HEK293 (cell line): ENCODE data around the gene PTGFRN.
A peak's percentile ranks its signal among the peaks of the same experiment; 100 is the strongest.

Experiments used
- CTCF ChIA-PET: fragments of 350-600 bp; formaldehyde crosslinking; extraction: SDS; loops from one replicate; lab custom pipeline; 2021; ENCODE audit warnings: antibody characterized with exemption; lab: Yijun Ruan, JAX
- POLR2A ChIA-PET: fragments of 300-600 bp; formaldehyde crosslinking; extraction: SDS; loops from one replicate; lab custom pipeline; 2020; ENCODE audit warnings: antibody characterized with exemption, inconsistent platforms; lab: Yijun Ruan, JAX
- H3K27ac ChIP-seq: fragments of 200-500 bp; sonication (Bioruptor generic); 2 replicates; pipeline ENCODE4 v1.5.1; 2014; ENCODE audit warnings: low read depth, low read length, control low read depth, inconsistent platforms; ENCODE audit errors: extremely low read depth
- H3K36me3 ChIP-seq, 2 experiments: fragments of 200-500 bp in 1 of 2; sonication (Bioruptor generic) in 1 of 2; 1 replicate in 1 of 2; 2 replicates in 1 of 2; pipeline ENCODE4 v1.5.1; 2014 to 2017; ENCODE audit warnings: inconsistent platforms in 2 of 2, low read length in 2 of 2; ENCODE audit not compliant: control insufficient read depth in 2 of 2, insufficient read depth in 1 of 2
- H3K4me1 ChIP-seq: fragments of 200-500 bp; sonication (Bioruptor generic); 2 replicates; pipeline ENCODE4 v1.5.1; 2014; ENCODE audit warnings: mild to moderate bottlenecking, low read length, inconsistent platforms; ENCODE audit not compliant: control insufficient read depth, insufficient read depth
- H3K4me3 ChIP-seq: 2 replicates; pipeline ENCODE4 v1.5.1; 2011; ENCODE audit warnings: low read depth, mild to moderate bottlenecking, control low read depth, low read length, moderate library complexity
- H3K9me3 ChIP-seq: fragments of 200-500 bp; sonication (Bioruptor generic); 2 replicates; pipeline ENCODE4 v1.5.1; 2014; ENCODE audit warnings: low read depth, low read length, inconsistent platforms; ENCODE audit not compliant: control insufficient read depth, insufficient read depth
- FEZF1 ChIP-seq: fragments of 450-650 bp; formaldehyde crosslinking; IDR thresholded peaks from 2 replicates; pipeline ENCODE4 v1.5.1; 2016; ENCODE audit warnings: missing biosample characterization, missing genetic modification characterization
- GLIS1 ChIP-seq: fragments of 450-650 bp; formaldehyde crosslinking; IDR thresholded peaks from 2 replicates; pipeline ENCODE4 v1.5.1; 2016; ENCODE audit warnings: missing biosample characterization, missing genetic modification characterization
- KLF1 ChIP-seq: fragments of 450-650 bp; formaldehyde crosslinking; IDR thresholded peaks from 2 replicates; pipeline ENCODE4 v1.5.1; 2016; ENCODE audit warnings: missing biosample characterization, missing genetic modification characterization
- SCRT1 ChIP-seq: fragments of 450-650 bp; formaldehyde crosslinking; IDR thresholded peaks from 2 replicates; pipeline ENCODE4 v1.5.1; 2016; ENCODE audit warnings: missing biosample characterization, missing genetic modification characterization, borderline replicate concordance
- ZFP37 ChIP-seq: fragments of 450-650 bp; formaldehyde crosslinking; IDR thresholded peaks from 2 replicates; pipeline ENCODE4 v1.5.1; 2016; ENCODE audit warnings: missing biosample characterization, missing genetic modification characterization
- ZIC2 ChIP-seq: fragments of 450-650 bp; formaldehyde crosslinking; IDR thresholded peaks from 2 replicates; pipeline ENCODE4 v1.5.1; 2016; ENCODE audit warnings: missing biosample characterization, missing genetic modification characterization
- ZNF157 ChIP-seq: fragments of 450-650 bp; formaldehyde crosslinking; IDR thresholded peaks from 2 replicates; pipeline ENCODE4 v1.5.1; 2016; ENCODE audit warnings: missing biosample characterization, missing genetic modification characterization
- ZNF175 ChIP-seq: fragments of 450-650 bp; formaldehyde crosslinking; IDR thresholded peaks from 2 replicates; pipeline ENCODE4 v1.5.1; 2016; ENCODE audit warnings: missing biosample characterization, missing genetic modification characterization
- ZNF184 ChIP-seq: fragments of 450-650 bp; IDR thresholded peaks from 2 replicates; pipeline ENCODE4 v1.5.1; 2018; ENCODE audit warnings: missing biosample characterization, mild to moderate bottlenecking, missing genetic modification characterization
- ZNF221 ChIP-seq: fragments of 450-650 bp; formaldehyde crosslinking; IDR thresholded peaks from 2 replicates; pipeline ENCODE4 v1.5.1; 2017; ENCODE audit warnings: missing biosample characterization, missing genetic modification characterization, borderline replicate concordance
- ZNF366 ChIP-seq: fragments of 450-650 bp; formaldehyde crosslinking; conservative IDR thresholded peaks from 2 replicates; pipeline ENCODE4 v1.5.1; 2016; ENCODE audit warnings: missing biosample characterization, missing genetic modification characterization
- ZNF768 ChIP-seq: fragments of 450-650 bp; formaldehyde crosslinking; IDR thresholded peaks from 2 replicates; pipeline ENCODE4 v1.5.1; 2018; ENCODE audit warnings: missing biosample characterization, mild to moderate bottlenecking, missing genetic modification characterization
- ZSCAN16 ChIP-seq: fragments of 450-650 bp; formaldehyde crosslinking; IDR thresholded peaks from 2 replicates; pipeline ENCODE4 v1.5.1; 2016; ENCODE audit warnings: missing biosample characterization, missing genetic modification characterization
- TF ChIP-seq, protein P1 (sequence below): fragments of 450-650 bp; formaldehyde crosslinking; IDR thresholded peaks from 2 replicates; pipeline ENCODE4 v1.5.1; 2016; ENCODE audit warnings: missing biosample characterization, missing genetic modification characterization
- TF ChIP-seq, protein P2 (sequence below): fragments of 450-650 bp; IDR thresholded peaks from 2 replicates; pipeline ENCODE4 v1.5.1; 2018; ENCODE audit warnings: missing biosample characterization, mild to moderate bottlenecking, missing genetic modification characterization

PTGFRN gene

DNA sequence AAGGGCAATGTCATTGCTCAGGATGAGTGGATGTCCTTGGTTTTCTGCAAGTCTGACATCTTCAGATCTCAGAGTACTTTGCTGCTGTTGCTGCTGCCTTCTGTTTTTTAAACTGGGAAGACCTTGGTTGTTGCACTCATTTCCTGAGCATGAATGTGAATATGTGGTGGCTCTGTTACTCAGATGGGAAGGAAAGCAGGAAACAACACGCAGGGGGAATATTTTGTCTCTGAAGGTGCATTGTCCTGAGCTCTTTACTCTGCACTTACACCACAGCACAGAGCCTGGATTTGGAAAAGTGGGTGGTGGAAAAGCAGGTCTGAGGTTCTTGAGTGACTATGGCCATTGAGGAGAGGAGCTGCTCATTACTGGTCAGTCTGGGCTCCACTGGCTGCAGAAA, 36.3 kb downstream of the PTGFRN start:
- no peak overlapping the region for H3K4me3 ChIP-seq
- ChIA-PET CTCF (interaction anchor here (1.6 kb wide), 1 partner anchor 11 kb away, joined by 6 read pairs; no protein-coding TSS in a partner anchor), POLR2A (no interaction called here)
- no peak for TF ChIP-seq ZIC2 (tag by site-specific recombination)
- TF ChIP-seq ZFP37: no peak
- TF ChIP-seq, protein P1, sequence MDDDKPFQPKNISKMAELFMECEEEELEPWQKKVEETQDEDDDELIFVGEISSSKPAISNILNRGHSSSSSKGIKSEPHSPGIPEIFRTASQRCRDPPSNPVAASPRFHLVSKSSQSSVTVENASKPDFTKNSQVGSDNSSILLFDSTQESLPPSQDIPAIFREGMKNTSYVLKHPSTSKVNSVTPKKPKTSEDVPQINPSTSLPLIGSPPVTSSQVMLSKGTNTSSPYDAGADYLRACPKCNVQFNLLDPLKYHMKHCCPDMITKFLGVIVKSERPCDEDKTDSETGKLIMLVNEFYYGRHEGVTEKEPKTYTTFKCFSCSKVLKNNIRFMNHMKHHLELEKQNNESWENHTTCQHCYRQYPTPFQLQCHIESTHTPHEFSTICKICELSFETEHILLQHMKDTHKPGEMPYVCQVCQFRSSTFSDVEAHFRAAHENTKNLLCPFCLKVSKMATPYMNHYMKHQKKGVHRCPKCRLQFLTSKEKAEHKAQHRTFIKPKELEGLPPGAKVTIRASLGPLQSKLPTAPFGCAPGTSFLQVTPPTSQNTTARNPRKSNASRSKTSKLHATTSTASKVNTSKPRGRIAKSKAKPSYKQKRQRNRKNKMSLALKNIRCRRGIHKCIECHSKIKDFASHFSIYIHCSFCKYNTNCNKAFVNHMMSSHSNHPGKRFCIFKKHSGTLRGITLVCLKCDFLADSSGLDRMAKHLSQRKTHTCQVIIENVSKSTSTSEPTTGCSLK (tag by site-specific recombination): no peak
- TF ChIP-seq ZNF175: no peak
- no peaks in the 10 kb centered on the region for H3K9me3 ChIP-seq
- H3K36me3 ChIP-seq: peaks cover 3 to 97% of the 10 kb centered on the region in 2 experiments; a peak in 2 of 3 replicates
- H3K27ac ChIP-seq: no peak overlapping the region
- H3K4me1 ChIP-seq: peaks cover 5% of the 10 kb centered on the region; the same call in 1 of the 2 replicates

DNA sequence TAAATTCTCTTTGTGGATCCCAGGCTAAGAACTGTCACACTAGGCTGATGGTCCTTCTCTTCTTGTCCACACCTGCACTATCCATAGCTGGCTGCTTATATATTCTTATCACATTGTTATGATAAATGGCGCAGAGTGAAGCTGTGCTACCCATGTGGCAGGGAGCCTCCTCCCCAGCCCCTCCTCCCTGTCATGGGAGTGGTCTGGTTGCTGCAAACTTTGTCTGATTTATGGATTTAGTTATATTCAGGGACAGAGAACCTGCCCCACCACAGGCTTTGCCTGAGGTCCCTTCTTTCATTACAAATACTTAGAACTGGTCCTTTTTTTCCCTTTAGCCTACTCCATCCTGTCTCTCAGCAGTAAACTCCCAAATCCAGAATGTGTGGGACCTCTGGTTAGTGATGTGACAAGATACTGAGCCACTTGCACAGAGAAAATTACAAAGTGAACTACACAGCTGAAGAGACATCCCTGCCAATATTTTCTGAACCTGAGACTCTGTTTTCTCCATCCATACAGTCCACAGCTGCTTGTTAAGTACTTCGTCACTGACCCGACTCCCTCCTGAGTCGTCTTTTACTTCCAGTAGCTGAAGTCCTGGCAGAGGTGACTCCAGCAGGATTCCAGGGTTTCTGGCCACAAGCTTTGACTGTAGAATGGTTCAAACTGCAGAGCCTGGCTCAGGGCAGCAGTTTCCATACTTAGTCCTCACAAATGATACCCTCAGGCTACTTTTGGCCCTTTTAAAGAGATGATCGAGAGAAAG, 37.6 kb downstream of the PTGFRN start:
- POLR2A ChIA-PET: no interaction called here
- Histone ChIP-seq H3K4me1 (no peaks in the 10 kb centered on the region), H3K4me3 (no peak overlapping the region), H3K36me3 (peaks cover 3 to 99% of the 10 kb centered on the region in 2 experiments; a peak in 2 of 3 replicates), H3K9me3 (no peaks in the 10 kb centered on the region), H3K27ac (no peak overlapping the region)
- CTCF ChIA-PET: no interaction called here
- TF ChIP-seq ZNF221 (tag by site-specific recombination) (no peak), ZFP37 (no peak), GLIS1 (tag by site-specific recombination) (0 out of 2 replicates have a peak, but pooled peaks have one; percentile 11), KLF1 (tag by site-specific recombination) (0 out of 2 replicates have a peak, but pooled peaks have one; percentile 27), ZNF768 (tag by site-specific recombination) (no peak), ZSCAN16 (tag by site-specific recombination) (no peak), SCRT1 (tag by site-specific recombination) (no peak), ZNF184 (no peak)
- TF ChIP-seq, protein P2, sequence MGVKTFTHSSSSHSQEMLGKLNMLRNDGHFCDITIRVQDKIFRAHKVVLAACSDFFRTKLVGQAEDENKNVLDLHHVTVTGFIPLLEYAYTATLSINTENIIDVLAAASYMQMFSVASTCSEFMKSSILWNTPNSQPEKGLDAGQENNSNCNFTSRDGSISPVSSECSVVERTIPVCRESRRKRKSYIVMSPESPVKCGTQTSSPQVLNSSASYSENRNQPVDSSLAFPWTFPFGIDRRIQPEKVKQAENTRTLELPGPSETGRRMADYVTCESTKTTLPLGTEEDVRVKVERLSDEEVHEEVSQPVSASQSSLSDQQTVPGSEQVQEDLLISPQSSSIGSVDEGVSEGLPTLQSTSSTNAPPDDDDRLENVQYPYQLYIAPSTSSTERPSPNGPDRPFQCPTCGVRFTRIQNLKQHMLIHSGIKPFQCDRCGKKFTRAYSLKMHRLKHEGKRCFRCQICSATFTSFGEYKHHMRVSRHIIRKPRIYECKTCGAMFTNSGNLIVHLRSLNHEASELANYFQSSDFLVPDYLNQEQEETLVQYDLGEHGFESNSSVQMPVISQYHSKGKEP (tag by site-specific recombination): no peak

DNA sequence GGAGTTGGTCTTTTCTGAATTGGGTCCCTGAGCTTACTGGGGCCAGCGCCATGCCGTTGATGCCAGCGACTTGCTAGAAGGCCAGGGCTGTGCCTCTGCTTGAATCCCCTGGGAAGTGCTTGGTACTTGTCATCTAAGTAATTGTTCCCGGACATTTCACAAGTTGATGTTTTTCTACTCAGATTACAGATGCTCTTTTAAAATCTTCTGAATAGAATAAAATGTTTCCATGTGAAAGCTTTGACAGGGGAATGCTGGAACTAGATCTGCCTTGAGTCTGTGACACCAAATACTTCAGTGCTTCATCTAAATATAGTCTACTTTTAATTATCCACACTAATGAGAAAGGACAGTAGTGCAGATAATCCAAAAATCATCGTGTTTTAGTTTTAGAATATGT, 38.3 kb downstream of the PTGFRN start:
- H3K4me1 ChIP-seq: no peaks in the 10 kb centered on the region
- POLR2A ChIA-PET: no interaction called here
- TF ChIP-seq FEZF1 (tag by site-specific recombination): peak; percentile 54; the same call in 1 of the 2 replicates
- no peak for TF ChIP-seq ZNF157 (tag by site-specific recombination)
- TF ChIP-seq, all 188 proteins: peak for 1
- H3K36me3 ChIP-seq: peaks cover 3 to 91% of the 10 kb centered on the region in 2 experiments; a peak in 2 of 3 replicates
- H3K4me3 ChIP-seq: no peak overlapping the region
- H3K27ac ChIP-seq: no peak overlapping the region
- H3K9me3 ChIP-seq: no peaks in the 10 kb centered on the region
- CTCF ChIA-PET: no interaction called here

DNA sequence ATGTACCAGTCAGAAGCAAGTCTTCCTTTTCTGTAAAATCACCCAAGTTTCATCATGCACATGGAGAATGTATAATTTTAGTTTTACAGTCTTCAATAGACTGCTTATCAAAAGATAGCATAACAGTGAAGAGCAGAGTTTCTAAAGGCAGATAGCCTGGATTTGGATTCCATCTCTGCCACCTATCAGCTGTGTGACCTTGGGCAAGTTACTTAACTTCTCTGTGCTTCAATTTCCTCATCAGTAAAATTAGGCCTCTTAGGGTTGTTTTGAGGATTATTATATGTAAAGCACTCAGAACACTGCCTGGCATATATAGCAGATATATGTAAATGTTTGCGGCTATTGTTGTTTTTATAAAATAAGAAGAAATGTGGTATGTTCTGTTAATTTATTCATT, 38.9 kb downstream of the PTGFRN start:
- Histone ChIP-seq H3K4me1 (no peaks in the 10 kb centered on the region), H3K4me3 (no peak overlapping the region), H3K9me3 (no peaks in the 10 kb centered on the region), H3K36me3 (peaks cover 3 to 85% of the 10 kb centered on the region in 2 experiments; a peak in 2 of 3 replicates), H3K27ac (no peak overlapping the region)
- TF ChIP-seq ZNF768 (tag by site-specific recombination) (peak; percentile 83; the same call in 1 of the 2 replicates), ZNF366 (tag by site-specific recombination) (no peak)
- CTCF ChIA-PET: no interaction called here
- POLR2A ChIA-PET: no interaction called here
